ENCODE results near the gene TMEM191C.
"Not testable (repeated sequence)": the region's sequence is repeated elsewhere in the genome, so short reads cannot be mapped to it uniquely, and the experiment has no call there.

The TMEM191C gene

DNA sequence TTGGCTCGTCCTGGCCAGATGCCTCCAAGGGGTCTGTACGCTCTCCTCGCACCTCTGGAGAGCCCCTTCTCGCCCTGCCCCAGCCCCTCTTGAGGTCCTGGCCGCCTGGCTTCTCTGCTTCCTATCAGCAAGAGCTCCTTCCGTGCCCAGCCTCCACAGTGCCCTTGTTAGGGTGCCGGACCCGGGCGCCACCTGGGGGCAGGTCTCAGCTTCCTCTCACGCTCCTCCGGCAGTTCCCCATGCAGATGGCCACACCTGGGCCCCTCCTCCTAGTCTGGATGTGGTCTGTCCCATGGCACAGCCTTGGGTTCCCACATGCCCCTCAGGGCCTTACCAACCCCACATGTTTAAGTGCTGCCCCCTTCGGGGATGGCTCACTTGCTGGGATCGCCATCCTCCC, 6.5 kb downstream of the TMEM191C start:
- DNase-seq (ENCODE audit: low spot score) = not testable (repeated sequence)

DNA sequence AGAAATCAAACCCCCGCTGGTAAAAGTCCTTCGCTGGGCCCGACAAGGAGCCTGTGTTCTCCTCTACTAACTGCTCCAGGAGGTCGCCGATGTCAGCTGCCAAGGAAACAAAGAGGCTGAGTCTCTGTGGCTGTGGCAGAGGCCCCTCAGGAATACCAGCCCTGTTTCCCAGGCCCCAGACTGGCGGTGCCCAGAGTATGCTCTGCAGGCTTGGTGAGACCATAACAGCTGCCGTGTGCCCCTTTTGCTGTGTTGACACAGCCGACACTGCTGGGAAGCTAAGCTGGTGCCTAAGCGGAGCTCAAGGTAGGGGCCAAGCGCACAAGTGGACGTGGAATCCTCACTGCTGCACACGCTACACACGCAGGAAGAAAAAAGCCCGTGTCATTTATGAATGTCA, 16.9 kb downstream of the TMEM191C start:
- not testable (repeated sequence) for DNase-seq (ENCODE audit: low spot score)

DNA sequence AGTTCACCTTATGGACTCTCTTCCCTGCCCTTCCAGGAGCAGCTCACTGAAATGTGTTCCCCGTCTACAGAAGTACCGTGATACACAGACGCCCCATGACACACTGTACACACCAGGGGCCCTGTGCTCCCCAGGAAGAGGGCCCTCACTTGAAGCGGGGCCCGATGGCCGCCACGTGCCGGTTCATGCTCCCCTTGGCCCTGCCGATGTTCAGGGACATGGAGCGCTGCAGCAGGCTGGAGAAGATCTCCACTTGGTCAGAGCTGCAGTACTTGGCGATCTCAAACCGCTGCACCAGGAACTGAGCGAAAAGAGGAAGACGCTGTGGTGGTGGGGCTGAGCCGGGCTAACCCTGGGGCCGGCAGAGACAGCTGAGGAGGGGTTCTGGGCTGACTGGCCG, 20.5 kb downstream of the TMEM191C start:
- DNase-seq (ENCODE audit: low spot score) = not testable (repeated sequence)

DNA sequence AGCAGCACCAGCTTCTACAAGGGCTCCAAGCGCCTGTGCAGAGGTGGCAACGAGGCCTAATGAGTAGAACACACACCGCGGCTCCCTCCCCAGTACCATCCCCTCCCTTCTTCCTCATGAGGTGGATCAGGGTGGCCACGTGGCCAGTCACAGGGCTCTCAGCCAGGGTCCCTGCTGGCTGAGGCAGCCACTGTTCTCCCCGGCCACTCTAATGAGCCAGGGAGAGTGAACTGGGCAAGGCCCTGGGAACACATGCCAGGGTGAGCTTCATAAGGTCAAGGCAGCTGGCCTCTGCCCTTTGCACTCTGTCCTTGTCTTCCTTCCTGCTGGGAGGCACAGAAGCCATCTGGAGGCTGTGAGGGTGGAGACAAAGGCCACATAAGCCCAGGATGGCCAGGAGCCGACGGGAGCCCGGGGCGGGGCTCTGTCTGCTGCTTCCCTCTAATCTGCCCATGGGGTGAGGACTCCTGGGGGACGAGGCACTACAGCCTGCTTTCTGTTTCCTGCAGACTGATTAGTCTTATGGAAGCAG, 22.0 kb downstream of the TMEM191C start:
- not testable (repeated sequence) for DNase-seq (ENCODE audit: low spot score)

DNA sequence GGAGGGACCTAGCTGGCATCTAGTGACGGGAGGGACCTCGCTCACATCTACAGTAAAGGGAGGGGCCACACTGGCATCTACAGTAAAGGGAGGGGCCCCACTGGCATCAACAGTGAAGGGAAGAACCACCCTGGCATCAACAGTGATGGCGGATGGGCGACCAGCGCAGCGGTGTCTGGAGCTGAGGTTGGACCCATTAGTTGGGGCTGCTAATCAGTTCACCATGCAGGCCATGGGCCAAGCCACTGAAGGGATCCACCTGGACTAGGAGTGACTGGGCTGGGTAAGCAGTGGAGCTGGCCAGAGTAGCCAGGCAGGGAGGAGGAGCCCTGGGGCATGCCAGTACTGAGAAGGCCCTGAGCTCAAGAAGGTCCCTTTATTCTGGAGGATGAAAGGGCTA, 23.4 kb downstream of the TMEM191C start:
- DNase-seq (ENCODE audit: low spot score) = not testable (repeated sequence)

DNA sequence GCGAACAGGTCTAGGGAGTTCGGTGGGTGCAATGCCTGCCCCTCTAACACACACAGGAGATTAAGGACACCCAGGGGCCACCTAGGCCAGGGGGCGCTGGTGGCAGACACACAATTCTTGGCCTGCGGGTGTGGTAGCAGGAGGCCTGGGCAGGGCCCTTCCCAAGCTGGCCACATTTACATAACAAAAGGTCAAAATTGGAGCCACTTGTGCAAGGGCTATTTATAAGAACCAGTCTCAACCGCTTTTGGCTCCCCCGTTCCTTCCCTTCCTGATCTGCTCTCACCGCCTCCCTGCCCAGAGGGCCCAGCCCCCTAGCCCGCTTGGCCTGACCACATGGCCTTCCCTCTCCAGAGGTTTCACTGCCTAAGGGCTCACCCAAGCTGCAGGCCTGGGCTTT, 25.1 kb downstream of the TMEM191C start:
- DNase-seq (ENCODE audit: low spot score) = not testable (repeated sequence)

DNA sequence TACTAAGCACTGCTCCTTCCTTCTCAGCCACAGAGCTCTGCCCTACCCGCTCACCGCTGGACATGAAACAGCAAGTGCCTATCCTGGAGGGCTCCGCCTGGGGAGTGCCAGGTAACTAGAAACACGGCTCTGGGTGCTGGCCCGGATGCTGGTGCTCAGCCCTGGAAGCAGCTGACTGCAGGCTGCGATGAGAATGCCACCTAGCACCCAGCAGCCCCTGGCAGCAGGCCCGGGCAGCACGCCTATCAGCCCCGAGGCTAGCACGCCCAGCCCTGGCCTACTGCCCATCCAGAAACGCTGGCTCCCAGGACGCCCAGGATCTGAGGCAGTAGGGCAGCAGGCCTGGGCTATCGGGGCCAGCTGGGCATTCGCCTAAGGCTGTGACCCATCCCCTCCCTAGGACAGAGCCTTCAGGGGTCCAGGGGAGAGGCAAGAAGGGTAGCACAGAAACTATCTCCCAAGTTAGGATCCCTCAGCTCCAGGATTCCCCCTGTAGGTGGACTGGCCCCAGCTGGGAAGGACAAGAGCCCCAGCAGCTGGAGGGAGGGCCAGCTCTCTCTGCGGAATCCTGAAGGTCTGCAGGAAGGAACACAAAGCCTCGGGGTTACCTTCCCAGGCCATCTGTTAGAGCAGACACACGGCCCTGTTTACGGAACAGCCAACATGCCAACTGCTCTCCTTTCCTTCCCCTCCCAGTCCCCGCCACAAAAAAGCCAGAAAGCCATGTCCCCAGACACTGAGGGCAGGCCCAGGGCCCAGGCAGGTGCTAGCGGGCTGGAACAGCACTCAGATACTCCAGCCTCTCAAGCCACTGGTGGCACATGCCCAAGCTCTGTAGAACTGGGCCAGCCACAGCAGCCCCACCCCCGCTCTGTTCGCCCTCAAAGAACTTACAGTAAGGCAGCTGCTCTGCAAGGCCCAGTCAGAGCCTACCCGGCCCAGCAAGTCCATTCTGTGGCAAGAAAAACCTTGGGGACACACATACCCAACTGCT, 26.9 kb downstream of the TMEM191C start:
- not testable (repeated sequence) for DNase-seq (ENCODE audit: low spot score)

DNA sequence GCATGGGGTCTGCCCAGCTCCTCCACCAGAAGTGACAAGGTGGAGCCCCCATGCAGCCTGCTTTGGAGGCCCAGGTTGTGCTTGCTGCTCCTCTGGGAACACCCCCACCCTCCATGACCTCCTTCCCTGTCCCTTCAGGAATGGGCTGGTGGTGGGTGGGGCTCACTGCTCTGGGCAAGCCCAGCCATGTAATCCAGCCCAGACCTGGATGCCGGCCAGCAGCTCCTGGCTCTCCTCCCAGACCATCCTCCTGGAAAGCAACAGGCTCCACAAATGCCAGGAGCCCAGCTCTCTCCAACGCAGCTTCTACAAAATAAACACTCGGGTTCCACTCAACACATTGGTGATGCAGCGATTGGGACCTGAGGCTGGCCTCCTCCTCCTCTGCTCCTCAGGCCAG, 30.8 kb downstream of the TMEM191C start:
- DNase-seq (ENCODE audit: low spot score) = not testable (repeated sequence)

DNA sequence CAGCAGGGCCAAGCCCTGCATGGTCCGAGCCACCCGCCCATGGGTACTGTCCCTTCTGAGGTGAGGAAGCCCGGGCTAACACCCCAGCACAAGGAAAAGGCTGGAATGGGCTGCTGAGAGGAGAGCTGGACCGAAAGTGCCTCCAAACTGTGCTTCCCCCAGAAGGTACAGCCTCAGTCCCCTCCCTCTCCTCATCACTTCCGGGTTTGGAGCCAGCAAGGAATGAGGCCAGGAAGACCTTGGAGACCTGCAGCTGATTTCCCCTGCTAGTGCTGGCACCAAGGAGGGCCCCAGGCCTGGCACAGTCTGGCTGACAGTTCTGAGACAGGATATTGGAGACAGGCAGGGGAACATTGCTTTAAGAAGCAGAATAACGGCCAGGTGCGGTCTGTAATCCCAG, 31.3 kb downstream of the TMEM191C start:
- not testable (repeated sequence) for DNase-seq (ENCODE audit: low spot score)

DNA sequence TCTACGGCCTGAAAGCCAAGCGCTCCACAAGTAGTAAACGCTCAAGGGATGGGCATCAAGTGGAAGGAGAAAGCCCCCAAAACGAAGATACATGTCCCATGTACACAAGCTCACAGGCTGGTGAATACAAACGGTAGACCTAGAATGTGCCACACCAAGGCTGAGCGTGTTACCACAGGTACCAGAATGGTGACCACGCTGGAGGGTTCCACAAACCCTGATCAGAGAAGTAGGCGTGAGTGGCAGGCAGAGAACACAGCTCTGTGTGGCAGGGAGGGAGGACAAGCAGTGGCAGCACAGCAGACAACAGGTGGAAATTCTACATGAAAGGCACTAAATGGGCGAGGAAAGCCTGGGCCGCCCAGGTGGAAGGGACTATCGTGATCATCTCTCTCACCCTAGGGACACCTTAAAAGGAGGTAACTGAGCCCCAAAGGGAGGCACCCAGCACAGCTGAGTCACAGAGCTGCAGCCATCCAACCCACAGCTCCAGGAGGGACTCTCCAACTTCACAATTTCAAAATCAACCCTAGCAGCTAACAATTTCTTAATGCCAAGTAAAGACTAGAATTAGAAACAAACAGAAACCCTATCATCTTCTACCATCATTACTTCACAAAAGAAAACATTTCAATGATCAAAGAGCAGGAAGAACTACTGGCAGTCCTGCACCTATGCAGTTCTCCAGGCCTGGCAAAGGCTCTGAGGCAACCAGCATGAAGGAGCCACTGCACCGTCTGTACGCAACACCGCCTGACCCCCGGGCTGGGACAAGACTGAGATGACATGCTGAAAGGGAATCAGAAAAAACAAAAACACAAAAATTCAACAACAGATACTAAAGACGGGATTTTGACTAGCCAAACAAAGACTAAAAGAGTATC, 32.7 kb downstream of the TMEM191C start:
- not testable (repeated sequence) for DNase-seq (ENCODE audit: low spot score)

DNA sequence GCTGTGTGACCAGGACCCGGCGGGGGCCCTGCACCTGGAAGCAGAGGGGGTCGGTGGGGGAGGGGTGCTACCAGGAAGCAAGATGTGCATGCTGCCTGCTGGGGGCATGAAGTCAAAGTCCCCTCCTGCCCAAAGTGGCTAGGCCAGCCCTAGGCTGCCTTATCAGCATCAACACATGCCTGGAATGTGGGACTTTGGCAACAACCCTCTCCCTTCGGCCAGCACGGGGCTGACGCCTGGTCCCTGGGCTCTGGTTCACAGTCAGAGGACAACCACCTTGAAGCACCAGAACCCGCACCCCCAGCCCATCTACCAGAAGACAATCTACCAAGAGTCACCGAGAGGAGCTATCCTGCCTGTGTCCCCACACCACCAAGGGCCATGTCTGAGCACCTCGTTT, 43.2 kb downstream of the TMEM191C start:
- not testable (repeated sequence) for DNase-seq (ENCODE audit: low spot score)

DNA sequence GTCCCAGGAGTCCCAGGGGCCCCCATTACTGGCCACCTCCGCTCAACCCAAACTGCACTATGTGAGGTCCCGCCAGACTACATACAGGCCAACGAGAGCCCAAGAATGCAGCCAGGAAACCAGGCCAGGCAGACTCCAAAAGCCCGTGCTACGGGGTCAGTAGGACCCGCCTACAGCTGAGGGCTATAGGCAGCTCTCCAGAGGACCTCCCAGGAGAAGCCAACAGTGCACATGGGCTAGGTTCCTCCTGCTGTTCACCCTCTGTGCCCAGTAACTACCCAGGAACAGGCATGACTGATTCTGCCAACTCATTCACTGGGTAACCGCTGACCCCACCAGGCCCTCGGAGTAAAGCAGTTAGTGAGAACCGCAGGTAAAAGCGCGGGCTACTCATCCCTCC, 44.8 kb downstream of the TMEM191C start:
- DNase-seq (ENCODE audit: low spot score) = not testable (repeated sequence)

DNA sequence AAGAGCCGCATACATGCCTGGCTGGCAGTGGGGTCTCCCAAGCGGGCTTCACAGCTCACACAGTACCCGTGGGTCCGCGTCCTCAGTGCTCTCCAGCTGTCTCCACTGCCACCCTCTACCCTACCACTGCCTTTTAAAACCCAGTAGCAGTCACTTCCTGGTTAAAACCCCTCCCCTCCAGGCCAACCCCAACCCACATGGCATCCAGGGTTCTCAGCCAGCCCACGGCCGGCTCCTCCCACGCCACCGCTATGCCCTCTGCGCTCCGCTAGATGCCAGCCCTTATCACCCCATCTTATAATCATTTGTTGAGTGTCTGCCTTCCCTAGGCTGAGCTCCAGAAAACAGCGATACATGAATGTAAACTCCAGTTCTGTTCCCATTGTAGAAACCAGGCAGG, 46.9 kb downstream of the TMEM191C start:
- DNase-seq (ENCODE audit: low spot score) = not testable (repeated sequence)

DNA sequence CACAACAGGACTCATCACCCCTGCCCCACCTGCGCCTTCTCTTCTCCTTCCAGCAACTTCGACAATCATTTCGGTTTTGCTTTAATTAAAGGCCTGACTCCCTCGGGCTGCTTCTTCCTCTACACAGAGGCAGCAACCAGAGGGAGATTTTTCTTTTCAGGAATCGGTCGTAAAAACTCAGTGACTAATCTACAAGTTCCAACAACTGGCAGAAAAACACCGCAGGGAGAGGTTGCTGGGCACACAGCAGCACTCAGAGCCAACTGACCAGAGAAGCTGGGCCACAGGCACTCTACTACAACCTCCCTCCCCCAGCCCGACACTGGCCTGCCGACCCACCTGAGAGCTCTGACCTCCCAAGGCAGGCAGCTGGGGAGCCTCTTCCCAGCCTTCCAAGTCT, 48.0 kb downstream of the TMEM191C start:
- DNase-seq (ENCODE audit: low spot score) = not testable (repeated sequence)

DNA sequence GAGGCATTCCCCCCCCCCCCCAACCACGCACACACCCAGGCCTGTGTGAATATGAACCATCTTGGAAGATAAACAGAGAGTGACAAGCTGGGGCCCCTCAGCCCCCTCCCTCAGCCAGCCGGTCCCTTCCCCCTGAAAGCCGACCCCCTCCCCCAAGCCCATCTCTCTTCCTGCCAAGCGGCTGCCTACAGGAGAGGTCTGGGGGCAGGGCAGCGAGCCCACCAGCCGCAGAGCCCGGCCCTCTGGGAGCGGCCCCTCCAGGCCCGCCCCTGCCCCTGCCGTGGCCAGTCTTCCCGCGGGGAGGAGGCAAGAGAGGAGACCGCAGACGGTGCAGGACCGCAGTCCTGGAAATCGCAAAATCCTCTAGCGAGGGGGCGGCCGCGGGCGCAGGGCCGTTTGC, 49.3 kb downstream of the TMEM191C start:
- DNase-seq (ENCODE audit: low spot score) = not testable (repeated sequence)

DNA sequence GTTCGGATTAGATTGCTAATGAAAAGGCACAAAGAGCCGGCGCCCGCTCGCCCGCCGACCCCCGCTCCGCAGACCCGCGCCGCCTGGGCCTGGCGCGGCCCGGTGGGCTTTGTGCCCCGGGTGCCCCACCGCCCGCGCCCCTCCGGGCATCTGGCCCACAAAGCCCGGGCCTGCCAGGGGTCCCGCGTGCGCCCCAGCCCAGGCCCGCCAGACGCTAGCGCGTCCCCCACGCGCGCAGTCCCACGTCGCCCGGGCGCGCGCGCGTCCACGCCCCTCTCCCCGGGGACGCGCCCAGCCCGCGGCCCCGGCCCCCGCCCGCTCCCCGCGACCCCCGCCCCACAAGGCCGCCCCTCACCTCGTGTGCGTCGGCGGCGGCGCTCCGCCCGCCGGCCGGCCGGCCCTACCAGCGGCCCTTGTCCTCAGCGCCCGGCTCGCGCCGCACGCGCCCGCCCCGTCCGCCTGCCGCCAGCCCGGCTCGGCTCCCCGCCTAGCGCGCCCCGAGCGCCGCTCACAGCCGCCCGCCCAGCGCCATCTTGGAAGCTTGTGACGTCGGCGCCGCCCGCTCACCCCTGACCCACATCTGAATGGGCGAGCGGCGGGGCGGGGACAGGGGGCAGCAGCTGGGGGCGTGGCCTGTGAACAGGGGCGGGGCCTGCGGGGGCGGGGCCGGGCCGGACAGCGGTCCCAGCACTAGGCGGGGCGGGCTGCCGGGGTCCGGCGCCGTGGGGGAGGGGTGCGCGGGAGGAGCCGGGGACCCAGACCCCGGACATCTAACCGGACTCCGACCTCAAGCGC, 50.0 kb downstream of the TMEM191C start:
- DNase-seq (ENCODE audit: low spot score) = not testable (repeated sequence)
